GM19467 (cell line): ENCODE data around the gene LRP1-AS.

Experiments
- ATAC-seq: cut with Tn5 transposase; IDR thresholded peaks from one replicate; pipeline ENCODE4 v1.9.1; 2021; ENCODE audit warnings: mild to moderate bottlenecking, moderate library complexity; ENCODE audit not compliant: unreplicated experiment

The LRP1-AS gene

GRCh38 chr12:57142727-57143126, 4.7 kb downstream of the LRP1-AS start:
- ATAC-seq, result no peak

DNA sequence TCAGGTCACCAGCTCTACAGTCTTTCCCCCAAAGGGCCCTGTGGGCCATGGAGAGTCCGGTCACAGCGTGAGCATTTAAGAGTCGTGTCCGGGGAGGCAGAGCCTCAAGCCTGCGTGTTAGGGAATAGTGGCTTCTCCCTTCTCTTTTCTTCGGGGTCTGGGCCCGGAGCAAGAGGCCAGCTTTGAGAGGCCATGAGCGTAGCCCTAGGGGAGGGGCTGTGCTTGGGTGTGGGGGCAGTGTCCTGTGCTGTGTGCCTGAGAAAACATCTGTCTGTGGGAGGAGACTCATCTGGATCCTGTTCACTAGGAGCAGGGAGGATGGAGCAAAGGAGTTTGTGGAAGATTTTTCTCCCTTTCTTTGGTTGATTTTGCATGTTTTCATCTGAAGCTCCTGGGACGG, 5.3 kb downstream of the LRP1-AS start:
- no peak for ATAC-seq

GRCh38 chr12:57141249-57141648, 6.2 kb downstream of the LRP1-AS start:
- no peak for ATAC-seq

GRCh38 chr12:57139796-57140649, 7.4 kb downstream of the LRP1-AS start:
- ATAC-seq, result no peak

- ATAC-seq, result no peak
Observed at GRCh38 chr12:57138526-57139272, 8.7 kb downstream of the LRP1-AS start.

DNA sequence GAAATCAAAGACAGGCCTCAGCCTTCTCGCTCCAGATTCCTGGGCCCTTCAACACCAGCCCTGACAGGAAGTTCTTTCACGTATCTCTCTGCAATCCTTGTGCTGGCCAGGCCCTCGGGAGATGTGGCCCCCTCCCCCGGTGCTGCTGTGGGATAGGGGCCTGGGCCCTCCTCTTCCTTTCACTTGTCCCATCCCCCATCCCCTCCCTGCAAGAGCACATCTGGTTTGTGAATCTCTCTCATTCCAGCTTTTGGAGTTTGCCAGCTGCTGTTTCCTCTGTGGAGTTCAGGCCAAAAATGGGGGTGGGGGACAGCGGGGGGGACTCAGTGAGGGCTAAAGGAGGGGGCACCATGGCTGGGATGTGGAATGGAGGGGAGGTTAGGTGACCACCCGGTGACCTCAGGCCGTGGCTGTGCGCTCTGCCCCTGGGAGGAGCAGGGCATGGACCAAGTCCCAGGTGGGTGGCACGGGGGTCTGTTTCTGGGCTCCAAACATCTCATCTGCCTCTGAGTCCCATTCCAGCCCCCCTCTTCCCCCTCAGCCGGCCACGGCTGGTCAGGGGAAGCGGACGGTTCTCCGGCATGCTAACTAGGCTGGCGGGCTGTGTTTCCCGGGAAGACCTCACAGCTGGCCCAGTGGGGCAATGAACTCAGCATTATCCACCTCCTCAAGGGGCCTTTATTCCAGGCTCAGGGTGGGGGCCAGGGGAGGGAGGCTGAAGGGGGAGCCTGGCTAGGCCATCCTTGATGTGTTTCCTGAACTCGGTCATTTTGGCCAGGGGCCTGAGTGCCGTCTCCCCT, 11.7 kb downstream of the LRP1-AS start:
- ATAC-seq, result no peak

- no peak for ATAC-seq
Observed at GRCh38 chr12:57134949-57135348, 12.5 kb downstream of the LRP1-AS start.

DNA sequence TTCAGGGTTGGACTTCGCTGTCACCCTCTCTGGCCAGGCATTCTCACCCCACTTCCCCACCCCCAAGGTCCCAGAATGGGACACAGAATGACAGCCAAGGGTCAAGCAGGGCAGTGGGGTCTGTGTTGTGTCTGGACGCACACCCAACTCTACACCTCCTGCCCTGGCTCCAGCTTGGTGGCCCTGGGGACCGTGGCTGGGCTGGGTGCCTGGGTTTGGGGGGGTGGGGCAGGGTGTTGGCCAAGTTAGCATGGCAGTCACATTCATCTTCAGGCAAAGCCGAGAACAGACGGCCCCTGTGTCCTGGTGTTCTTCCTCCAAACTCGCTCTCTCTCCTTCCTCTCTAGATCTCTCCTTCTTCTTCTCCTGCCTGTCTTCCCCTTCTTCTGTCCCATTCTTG, 13.5 kb downstream of the LRP1-AS start:
- no peak for ATAC-seq

- no peak for ATAC-seq
Observed at GRCh38 chr12:57133013-57133569, 14.3 kb downstream of the LRP1-AS start.

- ATAC-seq, result no peak
Observed at GRCh38 chr12:57131896-57132744, 15.3 kb downstream of the LRP1-AS start.

GRCh38 chr12:57130941-57131340, 16.5 kb downstream of the LRP1-AS start:
- no peak for ATAC-seq

DNA sequence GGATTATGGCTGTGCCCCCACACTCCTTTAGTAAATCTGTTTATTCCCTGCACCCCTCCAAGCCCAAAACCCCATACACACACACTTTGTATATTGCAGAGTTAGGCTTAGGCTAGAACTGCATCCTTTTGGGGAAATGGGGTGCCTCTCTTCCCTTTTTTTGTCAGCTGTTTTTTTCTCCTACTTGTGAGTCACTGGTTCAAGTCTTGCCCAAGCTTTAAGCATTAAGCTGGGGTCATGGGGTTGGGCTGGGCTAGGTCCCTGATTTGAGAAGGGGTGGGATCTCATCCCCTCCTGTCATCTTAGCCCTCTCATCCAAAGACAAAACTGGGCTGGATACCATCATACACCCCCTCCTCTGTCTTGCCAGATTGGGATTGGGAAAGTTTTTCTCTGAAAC, 17.5 kb downstream of the LRP1-AS start:
- ATAC-seq, result no peak

GRCh38 chr12:57129321-57129842, 18.0 kb downstream of the LRP1-AS start:
- no peak for ATAC-seq

- no peak for ATAC-seq
Observed at GRCh38 chr12:57128519-57129247, 18.7 kb downstream of the LRP1-AS start.

GRCh38 chr12:57127726-57128518, 19.5 kb downstream of the LRP1-AS start, which contains the start of gene LRP1:
LRP1 (plus strand) TSS chr12:57128483; CDS start chr12:57128965, 482 bp downstream.
- ATAC-seq, result no peak

DNA sequence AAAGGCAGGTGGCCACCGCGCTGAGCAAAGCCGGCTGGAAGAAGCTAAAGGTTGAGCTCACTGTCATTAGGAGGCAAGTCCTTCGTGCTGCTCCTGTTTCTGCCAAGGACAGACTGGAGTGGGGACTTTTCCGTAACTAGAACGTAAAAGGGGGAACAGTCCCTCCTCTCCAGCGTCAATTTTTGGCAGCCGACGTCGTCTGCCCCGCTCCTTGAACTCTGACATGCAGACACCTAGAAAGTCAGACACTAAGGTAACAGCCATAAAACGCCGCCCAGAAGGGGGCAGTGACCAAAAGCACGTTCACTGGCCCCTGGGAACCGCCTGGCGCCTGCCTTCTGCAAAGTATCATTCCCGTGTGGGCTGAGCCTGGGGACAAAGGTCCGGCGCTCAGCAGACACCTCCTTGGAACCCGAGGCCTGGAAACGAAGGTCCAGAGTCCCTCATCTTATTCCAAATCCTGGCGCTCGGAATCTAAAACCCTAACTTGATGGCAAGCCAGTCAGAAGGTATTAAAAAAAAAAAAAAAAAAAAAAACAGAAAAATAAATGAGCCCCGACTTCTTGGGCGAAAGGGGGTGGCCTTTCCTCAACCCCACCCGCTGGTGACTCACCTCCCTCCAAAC, 20.2 kb downstream of the LRP1-AS start:
- no peak for ATAC-seq

- no peak for ATAC-seq
Observed at GRCh38 chr12:57126561-57126960, 20.9 kb downstream of the LRP1-AS start.

- no peak for ATAC-seq
Observed at GRCh38 chr12:57126061-57126460, 21.4 kb downstream of the LRP1-AS start.
